GM12878 (cell line): Measurements from ENCODE around the gene SCN8A. TPM values are rescaled to one million over a fixed set of nuclear protein-coding genes. Genes with fewer than 3 reads are reported as not detected.

Experiments
- ATAC-seq: fragments of 200-7000 bp; cut with Tn5 transposase; 3 replicates; pipeline ENCODE4 v1.9.1; 2020; ENCODE audit warnings: mild to moderate bottlenecking, moderate library complexity
- BruUV-seq: library from RNA; stranded (reverse); fragments of 400-500 nt; replicated peaks from 2 replicates; lab custom pipeline; 2021; lab: Mats Ljungman, UMichigan
- CTCF ChIA-PET: fragments of 300-600 bp; sonication (Branson Sonifier 250); formaldehyde crosslinking; extraction: SDS; loops from one replicate; lab custom pipeline; 2021; ENCODE audit warnings: inconsistent platforms; lab: Yijun Ruan, JAX
- POLR2A ChIA-PET: fragments of 350-600 bp; formaldehyde crosslinking; extraction: SDS; loops from one replicate; lab custom pipeline; 2021; ENCODE audit warnings: inconsistent platforms; lab: Charles Lee
- RAD21 ChIA-PET: fragments of 300-600 bp; sonication (Branson Sonifier 250); formaldehyde crosslinking; loops from one replicate; lab custom pipeline; 2023; ENCODE audit warnings: antibody characterized with exemption; ENCODE audit not compliant: unreplicated experiment; lab: Charles Lee
- SMC1A ChIA-PET: fragments of 300-600 bp; sonication (Branson Sonifier 250); formaldehyde crosslinking; loops from one replicate; lab custom pipeline; 2023; ENCODE audit not compliant: unreplicated experiment, uncharacterized antibody; lab: Charles Lee
- DNase-seq: peaks from one replicate; pipeline ENCODE4 v3.0.0-alpha.2; 2011; ENCODE audit warnings: low read depth, low spot score
- FAIRE-seq: peaks from 3 replicates; lab custom pipeline; 2011; peaks lifted over from hg19 to GRCh38; lab: Jason Lieb, UNC
- H2AFZ ChIP-seq: 2 replicates; pipeline ENCODE4 v1.6.0; 2011; ENCODE audit warnings: low read depth, low read length, control low read depth; ENCODE audit not compliant: control insufficient read depth
- H3K27ac ChIP-seq: 2 replicates; pipeline ENCODE4 v1.5.1; 2011; ENCODE audit warnings: control low read depth; ENCODE audit not compliant: control insufficient read depth, insufficient read depth
- H3K27me3 ChIP-seq, 2 experiments: replicated peaks in 1 of 2; 2 replicates each; pipeline versions ENCODE4 v1.6.0 to v1.6.1; 2011; ENCODE audit warnings: low read length in 1 of 2; ENCODE audit not compliant: control insufficient read depth in 2 of 2, insufficient read depth in 2 of 2
- H3K36me3 ChIP-seq, 2 experiments: 2 replicates each; pipeline ENCODE4 v1.5.1; 2011; ENCODE audit warnings: low read length in 1 of 2; ENCODE audit not compliant: control insufficient read depth in 2 of 2, insufficient read depth in 2 of 2
- H3K4me1 ChIP-seq: 2 replicates; pipeline ENCODE4 v1.6.1; 2011; ENCODE audit warnings: mild to moderate bottlenecking, low read length, moderate library complexity, mixed read lengths; ENCODE audit not compliant: control insufficient read depth, insufficient read depth
- H3K4me2 ChIP-seq: 2 replicates; pipeline ENCODE4 v1.6.0; 2011; ENCODE audit warnings: control low read depth; ENCODE audit not compliant: control insufficient read depth, insufficient read depth
- H3K4me3 ChIP-seq: fragments of 200-600 bp; sonication (generic); 2 replicates; pipeline ENCODE4 v1.5.1; 2016
- H3K79me2 ChIP-seq: 2 replicates; pipeline ENCODE4 v1.6.0; 2011; ENCODE audit warnings: low read length; ENCODE audit not compliant: control insufficient read depth, insufficient read depth
- H3K9ac ChIP-seq: 2 replicates; pipeline ENCODE4 v1.8.0; 2011; ENCODE audit warnings: low read length, control low read depth, mixed read lengths; ENCODE audit not compliant: control insufficient read depth, insufficient read depth
- H3K9me3 ChIP-seq: replicated peaks from 3 replicates; pipeline ENCODE4 v1.5.1; 2011; ENCODE audit warnings: mild to moderate bottlenecking, low read length; ENCODE audit not compliant: control insufficient read depth, insufficient read depth
- H4K20me1 ChIP-seq: 2 replicates; pipeline ENCODE4 v1.6.0; 2011; ENCODE audit not compliant: control insufficient read depth, insufficient read depth
- CBFB ChIP-seq: IDR thresholded peaks from 2 replicates; pipeline ENCODE4 v1.6.1; 2016; ENCODE audit warnings: antibody characterized with exemption, low read depth
- HDAC2 ChIP-seq: fragments of 200-600 bp; sonication (generic); IDR thresholded peaks from 2 replicates; pipeline ENCODE4 v1.6.1; 2017
- HDAC6 ChIP-seq: fragments of 200-600 bp; sonication (generic); IDR thresholded peaks from one replicate; pipeline ENCODE4 v1.8.0; 2017; ENCODE audit warnings: antibody characterized with exemption; ENCODE audit not compliant: unreplicated experiment
- IKZF2 ChIP-seq, 2 experiments: fragments of 450-650 bp; IDR thresholded peaks; 2 replicates each; pipeline ENCODE4 v1.6.1; 2017; ENCODE audit warnings: mild to moderate bottlenecking in 2 of 2, moderate library complexity in 2 of 2
- LARP7 ChIP-seq: fragments of 450-650 bp; IDR thresholded peaks from 2 replicates; pipeline ENCODE4 v1.6.1; 2017; ENCODE audit warnings: mild to moderate bottlenecking
- MYC ChIP-seq: IDR thresholded peaks from 2 replicates; pipeline ENCODE4 v1.6.1; 2011; ENCODE audit warnings: mild to moderate bottlenecking, low read length, moderate library complexity, inconsistent platforms; ENCODE audit not compliant: insufficient read depth, insufficient replicate concordance, insufficient read length, severe bottlenecking
- SKIL ChIP-seq: fragments of 450-650 bp; IDR thresholded peaks from 2 replicates; pipeline ENCODE4 v1.6.1; 2017; ENCODE audit warnings: mild to moderate bottlenecking, low read depth, inconsistent platforms; ENCODE audit not compliant: poor library complexity, severe bottlenecking
- SUZ12 ChIP-seq: fragments of 200-600 bp; sonication (generic); IDR thresholded peaks from one replicate; pipeline ENCODE4 v1.6.1; 2018; ENCODE audit warnings: antibody characterized with exemption, mild to moderate bottlenecking; ENCODE audit not compliant: unreplicated experiment
- YBX1 ChIP-seq: fragments of 450-650 bp; IDR thresholded peaks from 2 replicates; pipeline ENCODE4 v1.6.1; 2016; ENCODE audit warnings: antibody characterized with exemption
- ZNF592 ChIP-seq: fragments of 450-650 bp; IDR thresholded peaks from 2 replicates; pipeline ENCODE4 v1.6.1; 2017; ENCODE audit warnings: mild to moderate bottlenecking, moderate library complexity
- WGBS: methylation state at CpG from one replicate; pipeline ENCODE4 v1.1.6; 2016; ENCODE audit warnings: low lambda C conversion rate; ENCODE audit not compliant: insufficient replicate concordance, insufficient coverage; ENCODE audit errors: missing lambda C conversion rate; 5-methylcytosine and 5-hydroxymethylcytosine counted together
- in situ Hi-C: fragments of 300-500 bp; cut with MboI; formaldehyde crosslinking; loops from 9 replicates; pipeline ENCODE4 v1.14.3; 2018; ENCODE audit warnings: mixed read lengths
- intact Hi-C: fragments of 100-400 bp; cut with micrococcal nuclease; formaldehyde crosslinking; loops from one replicate; pipeline ENCODE4 v1.14.2; 2022; ENCODE audit not compliant: unreplicated experiment
- polyA plus RNA-seq, 11 experiments: library from polyadenylated mRNA; depleted of rRNA in 4 of 11; unstranded in 6 of 11; stranded (reverse) in 5 of 11; fragments of >200 nt; fragmentation: Nextera tagmentation in 4 of 11; fragmentation: Illumina TruSeq in 1 of 11; extraction: Ambion mirVana in 4 of 11; extraction: Trizol in 1 of 11; gene quantifications; 1 replicate in 1 of 11; 2 replicates in 10 of 11; pipeline versions ENCODE4 v1.2.1 to v1.2.3, GENCODE V29; 2011 to 2016; ENCODE audit warnings: inconsistent platforms in 2 of 11, missing spikeins in 2 of 11, low read depth in 1 of 11
- total RNA-seq, 4 experiments: library from RNA; depleted of rRNA in 3 of 4; stranded (reverse); fragments of >200 nt in 3 of 4; fragmentation: Illumina TruSeq in 1 of 4; extraction: Trizol in 1 of 4; gene quantifications; 2 replicates each; pipeline versions ENCODE4 v1.2.1 to v1.2.3, GENCODE V29; 2013 to 2021

Gene SCN8A
- total and polyA plus RNA-seq, 10 of the 15 experiments (the other 5 are each of a cell fraction or from before 2014, with no cell fraction given), result 0.02 to 0.23 (median 0.06) TPM; not detected in 2

GRCh38 chr12:51625370-51625769 is 34.3 kb downstream of the SCN8A start:
- WGBS, result 50% methylated on average over 4 of the region's 4 CpGs
- intact Hi-C loops, result no loop called here

More at GRCh38 chr12:51625370-51625769, 34.3 kb downstream of the SCN8A start:
- Histone ChIP-seq H3K79me2 (no peaks in the 10 kb centered on the region), H3K36me3 (no peaks in the 10 kb centered on the region), H3K4me2 (no peak overlapping the region), H3K27ac (no peak overlapping the region), H3K27me3 (no peaks in the 10 kb centered on the region), H3K4me1 (no peaks in the 10 kb centered on the region), H4K20me1 (no peaks in the 10 kb centered on the region), H3K4me3 (no peak overlapping the region), H2AFZ (no peak overlapping the region), H3K9ac (no peak overlapping the region), H3K9me3 (no peaks in the 10 kb centered on the region)
- ChIA-PET RAD21 (no interaction called here), SMC1A (no interaction called here), CTCF (no interaction called here), POLR2A (no interaction called here)
- FAIRE-seq, result no peak
- in situ Hi-C loops, result no loop called here
- no peak for DNase-seq
- no peak for ATAC-seq
- BruUV-seq, result no TSS peak
- TF ChIP-seq IKZF2 (IDR thresholded peaks at IDR 0.05), result no peak
- TF ChIP-seq SKIL, result no peak
- no peak for TF ChIP-seq CBFB
- no peak for TF ChIP-seq LARP7
- TF ChIP-seq HDAC6, result no peak
- TF ChIP-seq ZNF592, result no peak
- no peak for TF ChIP-seq MYC
- TF ChIP-seq HDAC2, result no peak
- no peak for TF ChIP-seq YBX1
- TF ChIP-seq SUZ12, result no peak
